OCI-M1 (cell line): ENCODE results near the gene ADCY5.

Experiments used
- DNase-seq: peaks from one replicate; lab custom pipeline; 2025; lab: John Stamatoyannopoulos, UW

Gene ADCY5

GRCh38 chr3:123369085-123369484 lies 79.8 kb downstream of the ADCY5 start:
- DNase-seq = no peak

GRCh38 chr3:123367467-123368154 lies 81.3 kb downstream of the ADCY5 start:
- DNase-seq = no peak

GRCh38 chr3:123365450-123366143 lies 83.3 kb downstream of the ADCY5 start:
- peak; percentile 4 for DNase-seq

DNA sequence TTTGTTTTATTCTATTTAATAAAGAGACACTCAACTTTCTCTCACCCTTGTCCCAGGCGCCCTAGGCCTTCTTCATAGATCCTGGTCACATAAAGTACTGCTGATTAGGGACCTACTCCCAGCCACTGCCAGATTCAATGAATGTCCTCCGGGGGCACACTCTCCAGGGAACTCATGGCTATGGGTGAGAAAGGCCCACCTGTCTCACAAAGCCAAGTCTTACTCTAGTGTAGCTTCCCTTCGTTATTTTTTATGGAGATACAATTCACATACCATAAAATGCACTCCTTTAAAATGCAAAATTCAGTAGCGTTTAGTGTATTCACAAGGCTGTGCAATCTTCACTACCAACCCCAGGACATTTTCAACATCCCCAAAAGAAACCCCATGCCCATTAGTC lies 87.8 kb downstream of the ADCY5 start:
- DNase-seq = no peak

GRCh38 chr3:123357275-123357674 lies 91.6 kb downstream of the ADCY5 start:
- DNase-seq = no peak

DNA sequence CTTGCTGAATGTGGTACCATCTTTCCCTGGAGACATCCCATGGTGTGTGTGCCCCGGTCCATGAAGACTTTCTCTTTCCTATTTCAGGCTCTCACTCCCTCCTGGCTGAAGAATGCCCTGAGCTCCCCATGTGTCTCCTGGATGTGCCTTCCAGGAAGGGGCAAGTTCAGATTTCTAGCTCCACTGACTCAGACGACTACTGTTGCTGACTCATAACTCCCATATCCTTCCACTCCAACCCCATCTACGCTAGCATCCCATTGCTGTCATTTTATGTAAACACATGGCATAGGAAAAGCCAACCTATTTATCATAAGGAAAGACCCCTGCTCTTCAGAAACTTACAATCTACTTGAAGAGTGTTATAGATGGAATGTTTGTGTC lies 95.0 kb downstream of the ADCY5 start:
- DNase-seq = no peak

- no peak for DNase-seq
These were observed 95.6 kb downstream of the ADCY5 start for GRCh38 chr3:123353227-123353849.

DNA sequence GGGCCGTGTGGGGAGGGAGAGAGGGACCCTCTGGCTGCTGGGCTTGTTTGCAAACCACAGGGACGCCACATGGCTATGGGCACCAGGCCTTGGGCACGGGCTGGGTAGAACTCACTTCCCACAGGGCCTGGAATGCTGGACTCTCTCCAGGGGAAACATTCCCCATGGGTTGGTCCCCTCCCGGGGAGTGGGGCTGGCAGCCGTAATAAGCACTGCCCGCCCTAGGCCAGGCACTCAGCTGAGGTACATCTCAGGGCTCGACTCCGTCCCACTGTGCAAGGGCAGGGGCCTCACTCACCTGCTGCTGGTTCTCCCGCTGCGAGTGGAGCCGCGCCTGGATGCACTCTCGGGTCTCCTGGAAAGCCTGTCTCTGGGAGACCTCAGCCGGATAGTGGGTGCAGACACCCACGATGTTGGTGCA lies 96.7 kb downstream of the ADCY5 start:
- no peak for DNase-seq

GRCh38 chr3:123351501-123351900 lies 97.4 kb downstream of the ADCY5 start:
- DNase-seq = no peak

GRCh38 chr3:123350971-123351370 lies 97.9 kb downstream of the ADCY5 start:
- no peak for DNase-seq

- no peak for DNase-seq
These were observed 99.1 kb downstream of the ADCY5 start for GRCh38 chr3:123349566-123350435.

- no peak for DNase-seq
These were observed 99.7 kb downstream of the ADCY5 start for GRCh38 chr3:123349201-123349535.

GRCh38 chr3:123348471-123349200 lies 100.3 kb downstream of the ADCY5 start:
- no peak for DNase-seq

DNA sequence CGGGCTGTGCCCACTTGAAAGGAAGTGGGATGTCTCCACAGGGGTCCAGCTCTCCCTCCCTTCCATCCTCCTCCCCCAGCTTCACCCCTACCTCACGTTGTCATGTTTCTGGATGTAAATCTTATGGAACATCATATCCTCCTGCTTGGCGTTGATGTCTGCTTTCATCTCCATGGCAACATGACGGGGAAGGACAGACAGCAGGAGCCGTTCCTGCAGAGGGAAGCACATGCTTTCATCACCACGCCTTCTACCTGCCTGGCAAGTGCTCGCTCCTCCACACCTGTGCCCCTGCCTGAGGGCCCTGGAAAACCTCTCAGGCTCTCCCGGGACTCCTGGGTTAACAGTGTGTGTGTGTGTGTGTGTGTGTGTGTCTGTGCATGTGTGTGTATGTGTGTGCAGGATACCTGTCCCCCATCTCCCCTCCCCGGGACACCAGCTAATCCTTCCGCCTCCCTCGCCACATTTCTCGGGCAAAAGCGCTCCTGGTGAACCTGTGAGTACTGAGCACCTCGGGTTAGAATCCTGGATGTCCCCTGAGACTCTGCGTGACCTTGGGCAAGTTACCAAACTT lies 101.1 kb downstream of the ADCY5 start:
- DNase-seq = no peak

- no peak for DNase-seq
These were observed 101.7 kb downstream of the ADCY5 start for GRCh38 chr3:123347205-123347604.

DNA sequence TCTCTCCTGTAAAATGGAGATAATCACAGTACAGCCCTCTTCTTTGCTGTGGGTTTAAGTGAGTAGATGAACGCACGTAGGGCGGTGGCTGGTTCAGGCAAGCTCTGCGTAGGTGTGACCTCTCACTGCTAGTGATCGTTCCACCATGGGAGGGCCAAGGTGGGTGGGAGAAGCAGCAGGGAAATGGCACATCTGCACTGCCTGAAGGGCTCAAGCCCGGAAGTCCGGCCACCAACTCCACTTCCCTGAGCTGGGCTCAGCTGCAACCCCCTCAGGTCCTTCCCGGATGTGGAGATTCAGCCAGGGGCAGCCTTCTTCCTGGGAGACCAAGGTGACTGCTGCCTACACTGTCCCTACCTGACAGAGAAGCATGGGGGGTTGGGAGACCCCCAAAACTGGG lies 102.9 kb downstream of the ADCY5 start:
- DNase-seq = no peak

DNA sequence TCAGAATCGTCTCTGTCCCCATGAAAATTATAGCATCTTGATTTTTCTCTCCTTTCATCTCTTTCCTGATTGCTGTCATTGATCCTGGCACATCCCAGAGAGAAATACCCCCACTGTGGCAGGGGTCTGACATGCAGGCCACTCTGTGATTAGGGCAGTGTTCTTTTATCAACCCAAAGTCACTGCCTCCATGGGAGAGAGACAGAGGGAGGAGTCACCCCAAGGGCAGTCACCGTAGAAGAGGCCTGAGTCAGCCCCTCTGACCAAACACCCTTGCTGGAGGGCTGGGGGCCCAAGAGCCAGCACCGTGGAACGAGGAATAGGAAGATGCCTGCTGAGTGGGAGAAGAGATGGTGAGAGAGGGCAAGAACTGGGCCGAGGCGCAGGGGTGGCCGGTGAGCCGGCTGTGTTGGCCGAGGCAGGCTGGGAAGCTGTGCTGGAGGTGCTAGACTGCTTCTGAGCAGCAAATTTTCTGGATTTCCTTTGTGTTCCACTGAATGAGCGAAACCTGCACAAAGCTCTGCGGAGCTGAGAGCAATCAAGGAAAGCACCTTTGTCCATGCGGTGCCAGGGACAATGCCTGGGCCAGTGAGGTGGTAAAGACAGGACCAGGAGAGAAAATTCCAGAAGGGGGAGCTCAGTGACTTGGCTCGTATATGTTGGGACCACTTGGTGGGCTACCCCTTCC lies 103.8 kb downstream of the ADCY5 start:
- DNase-seq = no peak

GRCh38 chr3:123344175-123344906 lies 104.5 kb downstream of the ADCY5 start:
- DNase-seq = no peak

GRCh38 chr3:123343296-123344174 lies 105.4 kb downstream of the ADCY5 start:
- no peak for DNase-seq
